H9 (cell line): ENCODE results near the gene RPN1. TPM values are rescaled to one million over a fixed set of nuclear protein-coding genes. Genes with fewer than 3 reads are reported as not detected.
A peak's percentile ranks its signal among the peaks of the same experiment; 100 is the strongest.

Experiments
- DNase-seq: peaks from one replicate; pipeline ENCODE4 v3.0.0-alpha.2; 2017
- H2AFZ ChIP-seq: one replicate; pipeline ENCODE4 v1.6.1; 2013; ENCODE audit warnings: mild to moderate bottlenecking, low read length, control low read depth, moderate library complexity
- H2AK5ac ChIP-seq: 2 replicates; pipeline ENCODE4 v1.6.1; 2013; ENCODE audit warnings: low read length, control low read depth, mixed read lengths; ENCODE audit not compliant: insufficient read length
- H2BK120ac ChIP-seq: one replicate; pipeline ENCODE4 v1.6.1; 2013; ENCODE audit warnings: low read depth, mild to moderate bottlenecking, low read length, control low read depth, inconsistent platforms; ENCODE audit not compliant: poor library complexity, severe bottlenecking
- H2BK12ac ChIP-seq: 2 replicates; pipeline ENCODE4 v1.6.1; 2013; ENCODE audit warnings: low read length, control low read depth, mixed read lengths, low read depth; ENCODE audit not compliant: insufficient read length
- H2BK15ac ChIP-seq: 2 replicates; pipeline ENCODE4 v1.6.1; 2013; ENCODE audit warnings: low read depth, low read length, control low read depth
- H2BK20ac ChIP-seq: one replicate; pipeline ENCODE4 v1.6.1; 2013; ENCODE audit warnings: low read depth, mild to moderate bottlenecking, low read length, control low read depth, inconsistent platforms; ENCODE audit not compliant: poor library complexity, severe bottlenecking
- H2BK5ac ChIP-seq: 2 replicates; pipeline ENCODE4 v1.6.1; 2013; ENCODE audit warnings: low read length, control low read depth, mixed read lengths; ENCODE audit not compliant: insufficient read length
- H3K14ac ChIP-seq: 2 replicates; pipeline ENCODE4 v1.6.1; 2013; ENCODE audit warnings: low read length, control low read depth; ENCODE audit not compliant: insufficient read depth
- H3K18ac ChIP-seq: 2 replicates; pipeline ENCODE4 v1.6.1; 2013; ENCODE audit warnings: low read depth, mild to moderate bottlenecking, mixed read lengths, low read length, control low read depth; ENCODE audit not compliant: insufficient read length
- H3K23ac ChIP-seq: 2 replicates; pipeline ENCODE4 v1.6.1; 2013; ENCODE audit warnings: low read length, control low read depth, mixed read lengths, low read depth; ENCODE audit not compliant: insufficient read length
- H3K23me2 ChIP-seq: 2 replicates; pipeline ENCODE4 v1.6.1; 2013; ENCODE audit warnings: low read depth, mild to moderate bottlenecking, mixed read lengths, low read length, control low read depth; ENCODE audit not compliant: insufficient read length, poor library complexity, severe bottlenecking
- H3K27ac ChIP-seq: 2 replicates; pipeline ENCODE4 v1.5.1; 2013; ENCODE audit warnings: low read length, control low read depth, mixed read lengths, low read depth; ENCODE audit not compliant: insufficient read length
- H3K27me3 ChIP-seq: 2 replicates; pipeline ENCODE4 v1.6.1; 2013; ENCODE audit warnings: low read length, control low read depth, inconsistent platforms; ENCODE audit not compliant: insufficient read depth
- H3K4ac ChIP-seq: 2 replicates; pipeline ENCODE4 v1.6.1; 2013; ENCODE audit warnings: low read depth, mild to moderate bottlenecking, control low read depth, inconsistent platforms, low read length, moderate library complexity
- H3K4me1 ChIP-seq: 2 replicates; pipeline ENCODE4 v1.6.1; 2013; ENCODE audit warnings: low read length, control low read depth, inconsistent platforms; ENCODE audit not compliant: insufficient read depth
- H3K4me2 ChIP-seq: 2 replicates; pipeline ENCODE4 v1.6.1; 2013; ENCODE audit warnings: low read length, control low read depth, mixed read lengths; ENCODE audit not compliant: insufficient read length, insufficient read depth
- H3K56ac ChIP-seq: 2 replicates; pipeline ENCODE4 v1.6.1; 2013; ENCODE audit warnings: low read depth, mild to moderate bottlenecking, mixed read lengths, low read length, control low read depth; ENCODE audit not compliant: insufficient read length
- H3K79me1 ChIP-seq: 2 replicates; pipeline ENCODE4 v1.6.1; 2013; ENCODE audit warnings: low read depth, mild to moderate bottlenecking, moderate library complexity, low read length, control low read depth, inconsistent platforms; ENCODE audit not compliant: insufficient read depth, poor library complexity, severe bottlenecking
- H3K79me2 ChIP-seq: 2 replicates; pipeline ENCODE4 v1.6.1; 2013; ENCODE audit warnings: low read length, control low read depth, inconsistent platforms; ENCODE audit not compliant: insufficient read depth
- H3K9ac ChIP-seq: 2 replicates; pipeline ENCODE4 v1.6.1; 2013; ENCODE audit warnings: low read length, control low read depth, mixed read lengths; ENCODE audit not compliant: insufficient read length; ENCODE audit errors: extremely low read depth
- H3K9me3 ChIP-seq: one replicate; pipeline ENCODE4 v1.6.1; 2013; ENCODE audit warnings: low read depth, low read length, inconsistent platforms; ENCODE audit not compliant: control insufficient read depth
- H3T11ph ChIP-seq: one replicate; pipeline ENCODE4 v1.6.1; 2013; ENCODE audit warnings: mild to moderate bottlenecking, low read length, control low read depth, inconsistent platforms
- H4K20me1 ChIP-seq: one replicate; pipeline ENCODE4 v1.6.1; 2013; ENCODE audit not compliant: control insufficient read depth, insufficient read length, insufficient read depth
- H4K5ac ChIP-seq: 2 replicates; pipeline ENCODE4 v1.6.1; 2013; ENCODE audit warnings: low read depth, mild to moderate bottlenecking, mixed read lengths, low read length, control low read depth; ENCODE audit not compliant: insufficient read length
- H4K8ac ChIP-seq: replicated peaks from 2 replicates; pipeline ENCODE4 v1.6.1; 2013; ENCODE audit warnings: low read length, control low read depth, mixed read lengths, low read depth; ENCODE audit not compliant: insufficient read length
- H4K91ac ChIP-seq: 2 replicates; pipeline ENCODE4 v1.6.1; 2013; ENCODE audit warnings: low read depth, mild to moderate bottlenecking, moderate library complexity, mixed read lengths, low read length, control low read depth; ENCODE audit not compliant: insufficient read length
- H3K27ac Mint-ChIP-seq, 3 experiments: 2 replicates in 2 of 3; 3 replicates in 1 of 3; pipeline ENCODE4 v1.8.0; 2020 to 2021; ENCODE audit warnings: mixed read lengths in 3 of 3, mild to moderate bottlenecking in 1 of 3, moderate library complexity in 1 of 3
- H3K27me3 Mint-ChIP-seq: 2 replicates; pipeline ENCODE4 v1.8.0; 2021; ENCODE audit warnings: low read depth, mild to moderate bottlenecking, moderate library complexity, mixed read lengths
- H3K36me3 Mint-ChIP-seq, 3 experiments: 2 replicates in 2 of 3; 3 replicates in 1 of 3; pipeline ENCODE4 v1.8.0; 2020 to 2021; ENCODE audit warnings: low read depth in 3 of 3, mixed read lengths in 3 of 3; ENCODE audit not compliant: insufficient read depth in 1 of 3
- H3K4me1 Mint-ChIP-seq, 2 experiments: 2 replicates each; pipeline ENCODE4 v1.8.0; 2020; ENCODE audit warnings: mixed read lengths in 2 of 2
- H3K4me3 Mint-ChIP-seq, 2 experiments: 2 replicates in 1 of 2; 3 replicates in 1 of 2; pipeline ENCODE4 v1.8.0; 2020 to 2021; ENCODE audit warnings: mild to moderate bottlenecking in 2 of 2, mixed read lengths in 2 of 2, moderate library complexity in 1 of 2
- H3K9me3 Mint-ChIP-seq, 2 experiments: 2 replicates in 1 of 2; 3 replicates in 1 of 2; pipeline ENCODE4 v1.8.0; 2020; ENCODE audit warnings: mild to moderate bottlenecking in 2 of 2, mixed read lengths in 2 of 2, moderate library complexity in 1 of 2
- CTCF ChIP-seq: fragments of 200-600 bp; sonication (generic); conservative IDR thresholded peaks from 3 replicates; pipeline ENCODE4 v1.8.0; 2021; ENCODE audit warnings: antibody characterized with exemption, mild to moderate bottlenecking
- WGBS: extraction: QIAGEN DNeasy Blood & Tissue Kit; methylation state at CpG from one replicate; pipeline ENCODE4 v1.1.7; 2013; ENCODE audit warnings: missing lambda C conversion rate, low lambda C conversion rate, mixed read lengths; ENCODE audit not compliant: insufficient read length; ENCODE audit errors: extremely low coverage; 5-methylcytosine and 5-hydroxymethylcytosine counted together
- total RNA-seq: library from RNA; stranded (reverse); gene quantifications from 2 replicates; pipeline ENCODE4 v1.2.1, GENCODE V29; 2021

Gene RPN1
- total RNA-seq, 1 experiment from 2014 or later, result 174 TPM

DNA sequence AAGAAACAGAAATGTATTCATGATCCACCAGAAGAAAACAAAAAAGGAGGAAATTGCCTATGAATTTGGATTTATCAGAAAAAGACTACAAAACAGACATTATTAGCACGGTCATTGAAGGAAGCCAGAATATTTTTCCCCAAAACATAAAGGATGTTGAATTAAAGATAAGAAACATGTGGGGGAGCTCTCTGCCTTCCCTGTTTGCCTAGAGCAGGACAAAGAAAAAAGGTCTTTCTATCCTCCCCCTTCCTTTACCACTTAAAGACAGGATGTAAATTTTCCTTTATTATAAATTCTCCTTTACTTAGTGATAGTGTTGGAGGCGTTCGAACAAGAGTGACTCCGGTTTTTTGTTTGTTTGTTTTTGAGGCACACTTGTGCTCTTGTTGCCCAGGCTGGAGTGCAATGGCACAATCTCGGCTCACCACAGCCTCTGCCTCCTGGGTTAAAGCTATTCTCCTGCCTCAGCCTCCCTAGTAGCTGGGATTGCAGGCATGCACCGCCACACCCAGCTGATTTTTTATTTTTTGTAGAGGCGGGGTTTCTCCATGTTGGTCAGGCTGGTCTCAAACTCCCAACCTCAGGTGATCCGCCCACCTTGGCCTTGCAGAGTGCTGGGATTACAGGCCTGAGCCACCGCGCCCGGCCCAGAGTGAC, 14.9 kb upstream of the RPN1 start:
- Histone ChIP-seq H2AFZ (no peak overlapping the region), H2AK5ac (no peak overlapping the region), H3K23me2 (no peaks in the 10 kb centered on the region), H2BK20ac (no peak overlapping the region), H3K23ac (no peak overlapping the region), H3T11ph (no peak overlapping the region), H3K4me2 (no peak overlapping the region), H3K18ac (no peak overlapping the region), H3K4ac (no peak overlapping the region), H4K8ac (no peak overlapping the region), H3K56ac (no peak overlapping the region), H2BK12ac (no peak overlapping the region), H2BK120ac (no peak overlapping the region), H3K9me3 (no peaks in the 10 kb centered on the region), H3K27ac (no peak overlapping the region), H2BK15ac (no peak overlapping the region), H3K79me1 (no peaks in the 10 kb centered on the region), H3K27me3 (no peaks in the 10 kb centered on the region), H4K91ac (no peak overlapping the region), H2BK5ac (no peak overlapping the region), H4K5ac (no peak overlapping the region), H3K14ac (no peak overlapping the region), H4K20me1 (no peaks in the 10 kb centered on the region), H3K9ac (no peak overlapping the region), H3K79me2 (no peaks in the 10 kb centered on the region), H3K4me1 (peaks cover 2% of the 10 kb centered on the region; the same call in 1 of the 2 replicates)
- H3K27me3 Mint-ChIP-seq, result peaks cover 27% of the 10 kb centered on the region
- H3K27ac Mint-ChIP-seq, result no peak overlapping the region; a peak in 1 of 7 replicates
- H3K4me3 Mint-ChIP-seq, result no peak overlapping the region
- H3K36me3 Mint-ChIP-seq, result peaks cover 4 to 18% (median 9%) of the 10 kb centered on the region in 3 experiments; a peak in 4 of 7 replicates
- no peak for DNase-seq
- peaks cover 9 to 16% of the 10 kb centered on the region in 2 experiments for H3K4me1 Mint-ChIP-seq
- no CpG with 5 or more reads among the region's 11 CpGs for WGBS
- H3K9me3 Mint-ChIP-seq, result peaks cover 22 to 24% of the 10 kb centered on the region in 2 experiments
- peak; percentile 28; the same call in 1 of the 3 replicates for TF ChIP-seq CTCF
